ENCODE results near the gene MARK4.
A peak's percentile ranks its signal among the peaks of the same experiment; 100 is the strongest.

The MARK4 gene

GRCh38 chr19:45251452-45252354, 632 bp downstream of the MARK4 start:
- H3K9me3 ChIP-seq (ENCODE audit: insufficient read depth, low read length) = no peaks in the 10 kb centered on the region
- peak overlapping the region; percentile 64 for H3K4me3 ChIP-seq (ENCODE audit: insufficient read length, low read depth)
- peak overlapping the region; percentile 81 for H3K9ac ChIP-seq (ENCODE audit: insufficient read length, low read depth)
- peaks cover 10% of the 10 kb centered on the region for H3K27me3 ChIP-seq (ENCODE audit: insufficient read depth, insufficient read length)
- peaks cover 18% of the 10 kb centered on the region for H3K4me1 ChIP-seq (ENCODE audit: insufficient read depth, insufficient read length)
- TF ChIP-seq ZNF274 (IDR thresholded peaks at IDR 0.05; ENCODE audit: low read depth, low read length) (no peak), YY1 (IDR thresholded peaks at IDR 0.05; ENCODE audit: insufficient read depth, insufficient read length) (no peak), SUZ12 (IDR thresholded peaks at IDR 0.05; ENCODE audit: extremely low read depth, insufficient read depth, insufficient read length) (no peak)
- peaks cover 13% of the 10 kb centered on the region for H3K36me3 ChIP-seq (ENCODE audit: insufficient read depth, insufficient read length, low read length)
- DNase-seq (ENCODE audit: low read depth, low spot score) = no peak

DNA sequence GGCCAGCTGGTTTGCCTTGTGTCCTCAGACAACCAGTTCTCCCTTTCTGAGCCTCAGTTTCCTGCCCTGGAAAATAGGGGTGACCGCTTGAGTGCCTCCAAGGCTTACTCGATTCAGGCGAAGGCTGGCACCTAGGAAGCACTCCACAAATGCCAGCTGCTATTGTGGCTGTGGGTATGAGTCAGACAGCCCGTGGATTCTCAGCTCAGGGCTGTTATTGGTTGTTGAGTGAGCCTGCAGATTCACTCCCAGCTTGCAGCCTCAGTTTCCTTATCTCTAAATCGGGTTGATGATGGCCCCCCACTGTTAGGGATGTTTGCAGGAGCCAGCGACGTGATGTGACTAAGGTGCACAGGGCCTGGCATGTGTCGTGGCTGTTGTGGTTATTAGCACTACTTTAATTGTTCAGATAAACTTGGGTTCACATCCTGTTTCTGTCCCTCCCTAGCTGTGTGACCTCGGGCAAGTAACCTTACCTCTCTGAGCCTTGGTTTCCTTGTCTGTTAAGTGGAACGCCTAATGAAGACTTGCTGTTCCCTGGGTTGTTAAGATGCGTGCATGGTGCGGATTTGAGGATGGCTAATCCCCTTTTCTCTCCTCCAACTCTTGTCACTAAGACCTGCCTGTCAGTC, 2.4 kb downstream of the MARK4 start:
- Histone ChIP-seq H3K9me3 (ENCODE audit: insufficient read depth, low read length) (no peaks in the 10 kb centered on the region), H3K4me1 (ENCODE audit: insufficient read depth, insufficient read length) (peaks cover 18% of the 10 kb centered on the region), H3K36me3 (ENCODE audit: insufficient read depth, insufficient read length, low read length) (peaks cover 13% of the 10 kb centered on the region), H3K9ac (ENCODE audit: insufficient read length, low read depth) (no peak overlapping the region), H3K4me3 (ENCODE audit: insufficient read length, low read depth) (no peak overlapping the region), H3K27me3 (ENCODE audit: insufficient read depth, insufficient read length) (peaks cover 10% of the 10 kb centered on the region)
- no peak for DNase-seq (ENCODE audit: low read depth, low spot score)
- no peak for TF ChIP-seq ZNF274 (IDR thresholded peaks at IDR 0.05; ENCODE audit: low read depth, low read length)
- no peak for TF ChIP-seq SUZ12 (IDR thresholded peaks at IDR 0.05; ENCODE audit: extremely low read depth, insufficient read depth, insufficient read length)
- TF ChIP-seq YY1 (IDR thresholded peaks at IDR 0.05; ENCODE audit: insufficient read depth, insufficient read length) = no peak

GRCh38 chr19:45254044-45254531, 3.0 kb downstream of the MARK4 start:
- H3K9ac ChIP-seq (ENCODE audit: insufficient read length, low read depth) = no peak overlapping the region
- no peak for DNase-seq (ENCODE audit: low read depth, low spot score)

GRCh38 chr19:45255611-45256157, 4.6 kb downstream of the MARK4 start:
- no peak for TF ChIP-seq SUZ12 (IDR thresholded peaks at IDR 0.05; ENCODE audit: extremely low read depth, insufficient read depth, insufficient read length)
- TF ChIP-seq YY1 (IDR thresholded peaks at IDR 0.05; ENCODE audit: insufficient read depth, insufficient read length) = no peak
- TF ChIP-seq ZNF274 (IDR thresholded peaks at IDR 0.05; ENCODE audit: low read depth, low read length) = no peak
- Histone ChIP-seq H3K9ac (ENCODE audit: insufficient read length, low read depth) (no peak overlapping the region), H3K36me3 (ENCODE audit: insufficient read depth, insufficient read length, low read length) (peaks cover 18% of the 10 kb centered on the region), H3K9me3 (ENCODE audit: insufficient read depth, low read length) (no peaks in the 10 kb centered on the region; the same call in 1 of the 2 replicates), H3K4me1 (ENCODE audit: insufficient read depth, insufficient read length) (peaks cover 14% of the 10 kb centered on the region), H3K27me3 (ENCODE audit: insufficient read depth, insufficient read length) (no peaks in the 10 kb centered on the region), H3K4me3 (ENCODE audit: insufficient read length, low read depth) (no peak overlapping the region)
- DNase-seq (ENCODE audit: low read depth, low spot score) = no peak

More at GRCh38 chr19:45254044-45254531, 3.0 kb downstream of the MARK4 start:
- TF ChIP-seq ZNF274 (IDR thresholded peaks at IDR 0.05; ENCODE audit: low read depth, low read length) (no peak), YY1 (IDR thresholded peaks at IDR 0.05; ENCODE audit: insufficient read depth, insufficient read length) (no peak), SUZ12 (IDR thresholded peaks at IDR 0.05; ENCODE audit: extremely low read depth, insufficient read depth, insufficient read length) (no peak)
- H3K9me3 ChIP-seq (ENCODE audit: insufficient read depth, low read length) = no peaks in the 10 kb centered on the region
- H3K4me1 ChIP-seq (ENCODE audit: insufficient read depth, insufficient read length) = peaks cover 18% of the 10 kb centered on the region
- H3K27me3 ChIP-seq (ENCODE audit: insufficient read depth, insufficient read length) = peaks cover 9% of the 10 kb centered on the region
- peaks cover 18% of the 10 kb centered on the region for H3K36me3 ChIP-seq (ENCODE audit: insufficient read depth, insufficient read length, low read length)
- peak overlapping the region; percentile 4 for H3K4me3 ChIP-seq (ENCODE audit: insufficient read length, low read depth)

- H3K36me3 ChIP-seq (ENCODE audit: insufficient read depth, insufficient read length, low read length) = peaks cover 18% of the 10 kb centered on the region
- DNase-seq (ENCODE audit: low read depth, low spot score) = no peak
- peaks cover 14% of the 10 kb centered on the region for H3K4me1 ChIP-seq (ENCODE audit: insufficient read depth, insufficient read length)
Observed at GRCh38 chr19:45256836-45257235, 5.8 kb downstream of the MARK4 start.

DNA sequence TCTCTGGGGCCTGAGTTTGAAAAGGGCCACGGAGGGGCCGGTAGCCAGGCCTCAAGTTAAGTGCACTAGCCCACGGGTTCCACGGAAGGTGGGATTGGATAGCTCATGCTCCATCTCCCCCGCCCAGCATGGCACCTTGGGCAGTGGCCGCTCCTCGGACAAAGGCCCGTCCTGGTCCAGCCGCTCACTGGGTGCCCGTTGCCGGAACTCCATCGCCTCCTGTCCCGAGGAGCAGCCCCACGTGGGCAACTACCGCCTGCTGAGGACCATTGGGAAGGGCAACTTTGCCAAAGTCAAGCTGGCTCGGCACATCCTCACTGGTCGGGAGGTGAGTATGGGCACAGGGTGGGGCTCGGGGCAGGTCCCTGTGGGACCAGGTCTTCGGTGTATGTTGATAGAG, 7.8 kb downstream of the MARK4 start:
- Histone ChIP-seq H3K4me1 (ENCODE audit: insufficient read depth, insufficient read length) (peaks cover 8% of the 10 kb centered on the region), H3K9me3 (ENCODE audit: insufficient read depth, low read length) (no peaks in the 10 kb centered on the region; the same call in 1 of the 2 replicates), H3K27me3 (ENCODE audit: insufficient read depth, insufficient read length) (no peaks in the 10 kb centered on the region), H3K4me3 (ENCODE audit: insufficient read length, low read depth) (no peak overlapping the region), H3K9ac (ENCODE audit: insufficient read length, low read depth) (no peak overlapping the region), H3K36me3 (ENCODE audit: insufficient read depth, insufficient read length, low read length) (peaks cover 10% of the 10 kb centered on the region)
- TF ChIP-seq YY1 (IDR thresholded peaks at IDR 0.05; ENCODE audit: insufficient read depth, insufficient read length) (no peak), SUZ12 (IDR thresholded peaks at IDR 0.05; ENCODE audit: extremely low read depth, insufficient read depth, insufficient read length) (no peak), ZNF274 (IDR thresholded peaks at IDR 0.05; ENCODE audit: low read depth, low read length) (no peak)
- DNase-seq (ENCODE audit: low read depth, low spot score) = no peak

More at GRCh38 chr19:45256836-45257235, 5.8 kb downstream of the MARK4 start:
- no peak for TF ChIP-seq SUZ12 (IDR thresholded peaks at IDR 0.05; ENCODE audit: extremely low read depth, insufficient read depth, insufficient read length)
- no peak for TF ChIP-seq ZNF274 (IDR thresholded peaks at IDR 0.05; ENCODE audit: low read depth, low read length)
- no peak for TF ChIP-seq YY1 (IDR thresholded peaks at IDR 0.05; ENCODE audit: insufficient read depth, insufficient read length)
- no peaks in the 10 kb centered on the region for H3K27me3 ChIP-seq (ENCODE audit: insufficient read depth, insufficient read length)
- no peak overlapping the region for H3K9ac ChIP-seq (ENCODE audit: insufficient read length, low read depth)
- no peak overlapping the region for H3K4me3 ChIP-seq (ENCODE audit: insufficient read length, low read depth)
- no peaks in the 10 kb centered on the region; the same call in 1 of the 2 replicates for H3K9me3 ChIP-seq (ENCODE audit: insufficient read depth, low read length)

Data from NT2/D1 (cell line).